ENCODE data around the gene NCAM1.

The NCAM1 gene

GRCh38 chr11:113317339-113317738, 356.1 kb downstream of the NCAM1 start:
- DNase-seq = no peak

- DNase-seq = no peak
Measured at GRCh38 chr11:113319085-113319484, 357.9 kb downstream of the NCAM1 start.

GRCh38 chr11:113322158-113322557, 360.9 kb downstream of the NCAM1 start:
- DNase-seq = no peak

GRCh38 chr11:113324250-113324649, 363.0 kb downstream of the NCAM1 start:
- DNase-seq = no peak

Data from NCI-H446 (cell line).